Duodenal mucosa (tissue), 2 donors: ENCODE data around the gene SLIRP.

Experiments
- H3K27ac ChIP-seq: one replicate; pipeline ENCODE4 v1.7.0; 2013; ENCODE audit warnings: low read depth, low read length
- H3K27me3 ChIP-seq, 2 donors: one replicate each; pipeline ENCODE4 v1.7.0; 2013; ENCODE audit warnings: low read length in 2 of 2, control low read depth in 1 of 2; ENCODE audit not compliant: insufficient read depth in 2 of 2, control insufficient read depth in 1 of 2
- H3K36me3 ChIP-seq, 2 donors: one replicate each; pipeline ENCODE4 v1.7.0; 2013; ENCODE audit warnings: low read length in 2 of 2, control low read depth in 1 of 2; ENCODE audit not compliant: insufficient read depth in 2 of 2, control insufficient read depth in 1 of 2
- H3K4me1 ChIP-seq, 2 donors: one replicate each; pipeline ENCODE4 v1.7.0; 2013; ENCODE audit warnings: low read length in 2 of 2, control low read depth in 1 of 2; ENCODE audit not compliant: insufficient read depth in 2 of 2, control insufficient read depth in 1 of 2
- H3K4me3 ChIP-seq, 2 donors: one replicate each; pipeline ENCODE4 v1.7.0; 2013; ENCODE audit warnings: low read length in 2 of 2, low read depth in 1 of 2
- H3K9ac ChIP-seq, 2 donors: one replicate each; pipeline ENCODE4 v1.7.0; 2013; ENCODE audit warnings: low read length in 2 of 2, low read depth in 1 of 2
- H3K9me3 ChIP-seq, 2 donors: one replicate each; pipeline ENCODE4 v1.7.0; 2013; ENCODE audit warnings: low read length in 2 of 2, control low read depth in 1 of 2; ENCODE audit not compliant: control insufficient read depth in 1 of 2

SLIRP gene

GRCh38 chr14:77763978-77764377 is 56.1 kb downstream of the SLIRP start:
- H3K4me1 ChIP-seq: peaks cover 14 to 18% of the 10 kb centered on the region in 2 donors
- H3K27ac ChIP-seq: no peak overlapping the region
- H3K4me3 ChIP-seq: no peak overlapping the region
- no peaks in the 10 kb centered on the region for H3K36me3 ChIP-seq
- no peaks in the 10 kb centered on the region for H3K27me3 ChIP-seq
- H3K9me3 ChIP-seq: no peaks in the 10 kb centered on the region
- H3K9ac ChIP-seq: no peak overlapping the region
